ENCODE measurements around the gene SPDL1.

GRCh38 chr5:169650701-169651331, 67.2 kb downstream of the SPDL1 start:
- no peak for TF ChIP-seq CTCF (IDR thresholded peaks at IDR 0.05)
- TF ChIP-seq POLR2A (IDR thresholded peaks at IDR 0.05), result no peak
- no peak for TF ChIP-seq POLR2AphosphoS5 (IDR thresholded peaks at IDR 0.05)

All from breast epithelium (tissue), 3 donors.